Lung (tissue), 12 donors: Measurements from ENCODE around the gene CDC6. TPM values are rescaled to one million over a fixed set of nuclear protein-coding genes. Genes with fewer than 3 reads are reported as not detected.
A peak's percentile ranks its signal among the peaks of the same experiment; 100 is the strongest.

Experiments used
- ATAC-seq: fragments of 200-7000 bp; cut with Tn5 transposase; one replicate; pipeline ENCODE4 v1.9.1; 2020; ENCODE audit warnings: moderate number of reproducible peaks; ENCODE audit not compliant: insufficient read depth, low FRiP score
- DNase-seq, 3 donors: peaks; one replicate each; pipeline ENCODE4 v3.0.0-alpha.2; 2013 to 2017
- H3K27ac ChIP-seq, 2 donors: one replicate each; pipeline ENCODE4 v1.5.1; 2013; ENCODE audit warnings: mild to moderate bottlenecking in 2 of 2, moderate library complexity in 2 of 2, control low read depth in 1 of 2, inconsistent platforms in 1 of 2, low read depth in 1 of 2, low read length in 1 of 2
- H3K27me3 ChIP-seq, 3 donors: one replicate each; pipeline ENCODE4 v1.5.1; 2013; ENCODE audit warnings: low read length in 2 of 3; ENCODE audit not compliant: control insufficient read depth in 3 of 3, insufficient read depth in 3 of 3
- H3K36me3 ChIP-seq, 4 donors: one replicate each; pipeline ENCODE4 v1.5.1; 2013; ENCODE audit warnings: low read length in 4 of 4, mild to moderate bottlenecking in 1 of 4, moderate library complexity in 1 of 4; ENCODE audit not compliant: control insufficient read depth in 4 of 4, insufficient read depth in 4 of 4
- H3K4me1 ChIP-seq, 5 donors: one replicate each; pipeline ENCODE4 v1.5.1; 2013; ENCODE audit warnings: low read length in 5 of 5, mild to moderate bottlenecking in 2 of 5, moderate library complexity in 1 of 5; ENCODE audit not compliant: control insufficient read depth in 5 of 5, insufficient read depth in 5 of 5
- H3K4me3 ChIP-seq: one replicate; pipeline ENCODE4 v1.5.1; 2013; ENCODE audit warnings: mild to moderate bottlenecking, control low read depth, moderate library complexity
- H3K9ac ChIP-seq, 2 donors: one replicate each; pipeline ENCODE4 v1.5.1; 2013; ENCODE audit warnings: low read length in 2 of 2, control low read depth in 1 of 2; ENCODE audit not compliant: insufficient read depth in 1 of 2
- H3K9me3 ChIP-seq, 4 donors: one replicate each; pipeline ENCODE4 v1.5.1; 2013; ENCODE audit warnings: low read length in 3 of 4, mild to moderate bottlenecking in 1 of 4, moderate library complexity in 1 of 4; ENCODE audit not compliant: control insufficient read depth in 4 of 4, insufficient read depth in 3 of 4
- CTCF ChIP-seq: IDR thresholded peaks from 2 replicates; pipeline ENCODE4 v1.5.1; 2012; ENCODE audit warnings: mild to moderate bottlenecking; ENCODE audit errors: control extremely low read depth, extremely low read depth
- WGBS, 2 donors: extraction: QIAGEN DNeasy Blood & Tissue Kit; methylation state at CpG; one replicate each; pipeline ENCODE4 v1.1.7; 2013; 5-methylcytosine and 5-hydroxymethylcytosine counted together
- polyA plus RNA-seq, 2 donors: library from polyadenylated mRNA; stranded (reverse); fragments of 200-250 nt; gene quantifications; one replicate each; pipeline ENCODE4 v1.2.1, GENCODE V29; 2013
- total RNA-seq, 2 donors: library from RNA; depleted of rRNA in 1 of 2; stranded (reverse); fragments of >200 nt in 1 of 2; gene quantifications; one replicate each; pipeline ENCODE4 v1.2.1, GENCODE V29; 2014 to 2021
- donor health status: control.
- donor health status: control.
- donor health status: Bipolar disorder and iron deficiency.
- donor health status: healthy.
- donor health status: DM: yes; HTN: yes; CAD: no.

Gene CDC6
- total and polyA plus RNA-seq, 4 donors, result 3.3 to 6.0 (median 5.6) TPM

GRCh38 chr17:40326014-40326831, 38.5 kb downstream of the CDC6 start:
- no peaks in the 10 kb centered on the region for H3K9me3 ChIP-seq
- DNase-seq (no peak), ATAC-seq (no peak)
- 31 to 35% methylated on average over 17 of the region's 17 CpGs for WGBS, 2 donors
- no peaks in the 10 kb centered on the region for H3K27me3 ChIP-seq
- peaks cover 0 to 7% (median 3%) of the 10 kb centered on the region in 4 donors for H3K36me3 ChIP-seq
- H3K27ac ChIP-seq, result peak overlapping the region in 1 of 2 donors; percentile 86
- peak overlapping the region in 1 of 2 donors; percentile 32 for H3K9ac ChIP-seq
- peaks cover 56 to 83% (median 60%) of the 10 kb centered on the region in 5 donors for H3K4me1 ChIP-seq
- H3K4me3 ChIP-seq, result no peak overlapping the region
- TF ChIP-seq CTCF, result no peak

- no peak for DNase-seq
- WGBS, 2 donors, result 41 to 89% methylated on average over 1 of the region's 1 CpG
- Histone ChIP-seq H3K36me3 (peaks cover 0 to 12% (median 4%) of the 10 kb centered on the region in 4 donors), H3K27ac (peak overlapping the region in 1 of 2 donors; percentile 86), H3K4me3 (no peak overlapping the region), H3K27me3 (no peaks in the 10 kb centered on the region), H3K9me3 (no peaks in the 10 kb centered on the region), H3K4me1 (peaks cover 55 to 83% (median 63%) of the 10 kb centered on the region in 5 donors), H3K9ac (peak overlapping the region in 1 of 2 donors; percentile 32)
- ATAC-seq, result no peak
- TF ChIP-seq CTCF, result no peak
These were observed 39.1 kb downstream of the CDC6 start for GRCh38 chr17:40326832-40327199.

GRCh38 chr17:40327244-40327729, 39.6 kb downstream of the CDC6 start:
- no peaks in the 10 kb centered on the region for H3K9me3 ChIP-seq
- H3K9ac ChIP-seq, result no peak overlapping the region
- TF ChIP-seq CTCF, result no peak
- 75 to 83% methylated on average over 4 of the region's 4 CpGs for WGBS, 2 donors
- DNase-seq (no peak), ATAC-seq (no peak)
- no peak overlapping the region for H3K4me3 ChIP-seq
- peak overlapping the region in 1 of 2 donors; percentile 86 for H3K27ac ChIP-seq
- H3K4me1 ChIP-seq, result peaks cover 50 to 83% (median 65%) of the 10 kb centered on the region in 5 donors
- H3K27me3 ChIP-seq, result no peaks in the 10 kb centered on the region
- H3K36me3 ChIP-seq, result peaks cover 0 to 12% (median 5%) of the 10 kb centered on the region in 4 donors
